Measurements from ENCODE around the gene TMPRSS2. TPM values are rescaled to one million over a fixed set of nuclear protein-coding genes. Genes with fewer than 3 reads are reported as not detected.

The TMPRSS2 gene
- total RNA-seq, 1 donor from 2014 or later: 6.1 TPM

DNA sequence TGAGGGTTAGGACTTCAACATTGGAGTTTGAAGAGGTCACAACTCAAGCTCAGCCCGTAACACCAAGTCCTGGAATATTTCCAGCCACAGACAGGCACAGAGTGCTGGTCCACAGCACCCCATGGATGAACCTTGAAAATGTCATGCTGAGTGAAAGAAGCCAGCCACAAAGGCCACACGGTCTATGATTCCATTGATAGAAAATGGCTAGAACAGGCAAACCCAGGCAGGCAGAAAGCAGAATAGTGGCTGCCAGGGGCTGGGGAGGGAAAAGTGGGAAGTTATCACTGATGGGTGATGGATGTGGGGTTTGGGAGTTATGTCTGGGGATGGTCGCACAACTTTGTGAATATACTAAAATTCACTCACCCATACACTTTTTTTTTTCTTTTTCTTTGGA lies 60.6 kb downstream of the TMPRSS2 start:
- DNase-seq: no peak

DNA sequence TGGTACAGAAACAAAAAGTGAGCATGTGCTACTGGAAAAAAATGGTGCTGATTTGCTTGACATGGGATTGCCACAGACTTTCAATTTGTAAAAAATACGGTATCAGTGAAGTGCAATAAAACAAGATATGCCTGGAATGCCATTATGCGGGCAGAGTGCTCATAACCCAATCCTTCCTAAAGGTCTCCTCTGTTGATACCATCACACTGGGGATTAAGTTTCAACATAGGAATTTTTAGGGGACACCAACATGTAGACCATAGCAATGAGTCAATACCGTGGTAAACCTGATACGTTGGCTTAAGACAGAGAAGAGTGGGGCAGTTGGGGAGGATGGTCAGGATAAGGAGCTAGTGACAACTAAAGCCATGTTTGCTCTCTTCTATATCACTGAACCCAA lies 61.4 kb downstream of the TMPRSS2 start:
- DNase-seq: no peak

DNA sequence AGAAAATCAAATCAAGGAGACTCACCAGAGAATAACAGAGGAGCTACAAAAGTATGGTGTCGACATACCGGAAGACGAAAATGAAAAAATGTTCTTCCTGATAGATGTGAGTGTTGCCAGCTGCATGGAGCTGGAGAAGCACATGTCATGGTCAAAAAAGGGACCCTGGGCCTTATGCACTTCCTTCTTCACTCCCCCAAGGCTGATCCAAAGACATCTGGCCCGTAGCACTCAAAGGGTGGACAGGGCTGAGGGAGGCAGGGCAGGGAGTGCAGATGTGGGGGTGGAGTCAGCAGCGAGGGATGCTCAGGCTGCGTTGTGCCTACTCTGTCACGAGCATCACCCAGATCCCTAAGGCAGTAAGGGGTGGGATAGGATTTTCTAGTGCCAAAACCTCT lies 62.5 kb downstream of the TMPRSS2 start:
- no peak for DNase-seq

DNA sequence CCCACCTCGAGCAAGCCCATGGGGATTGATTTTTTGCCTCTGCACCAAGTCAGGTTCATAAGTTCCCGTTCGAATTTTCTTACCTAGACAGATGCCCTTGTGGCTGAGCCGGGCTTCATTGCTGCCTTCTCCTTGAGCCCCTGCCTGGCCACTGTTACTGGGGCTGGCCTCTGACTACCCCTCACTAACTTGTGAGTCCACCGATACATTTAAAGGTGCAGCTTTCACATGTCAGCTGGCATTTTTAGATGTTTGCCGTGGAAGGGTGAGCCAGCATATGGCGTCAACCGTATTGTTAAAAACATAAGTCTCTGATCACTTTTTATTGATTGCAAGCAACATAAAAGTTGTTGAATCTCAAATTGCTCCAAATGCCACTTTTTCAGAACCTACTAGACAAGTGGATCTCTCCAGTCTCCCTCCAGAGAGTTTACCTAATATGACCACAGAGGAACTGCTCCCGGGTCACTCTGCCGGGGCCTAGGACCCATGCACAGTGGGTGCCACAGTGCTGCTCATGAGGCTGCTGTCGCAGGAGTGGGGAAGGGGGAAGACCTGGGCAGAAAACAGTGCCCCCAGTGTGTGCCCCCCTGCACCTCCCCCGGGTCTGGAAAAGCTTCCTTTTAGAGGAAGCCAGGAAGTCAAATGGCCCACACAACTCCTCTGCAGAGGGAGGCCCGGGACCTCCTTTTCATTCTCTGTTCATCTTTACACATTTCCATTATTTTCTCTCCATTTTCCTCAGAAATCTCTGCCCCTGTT lies 63.1 kb downstream of the TMPRSS2 start:
- no peak for DNase-seq

DNA sequence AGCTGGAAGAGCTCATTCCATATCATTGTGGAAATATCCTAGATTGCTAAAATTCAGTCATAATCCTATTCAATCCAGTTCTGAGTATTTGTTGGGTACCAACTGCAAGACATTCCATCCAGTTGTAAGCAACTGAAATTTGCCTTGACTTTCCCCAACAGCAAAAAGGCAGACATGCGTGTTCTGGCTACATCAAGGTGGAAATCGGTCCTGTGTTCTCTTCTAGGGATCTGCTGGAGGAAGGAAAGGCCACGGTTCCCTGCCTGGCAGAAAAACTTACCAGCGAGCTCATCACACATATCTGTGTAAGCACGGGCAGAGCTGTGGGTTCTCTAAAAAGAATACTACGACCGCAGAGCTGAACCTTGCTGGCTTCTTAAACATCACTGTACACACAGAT lies 64.4 kb downstream of the TMPRSS2 start:
- DNase-seq: no peak

DNA sequence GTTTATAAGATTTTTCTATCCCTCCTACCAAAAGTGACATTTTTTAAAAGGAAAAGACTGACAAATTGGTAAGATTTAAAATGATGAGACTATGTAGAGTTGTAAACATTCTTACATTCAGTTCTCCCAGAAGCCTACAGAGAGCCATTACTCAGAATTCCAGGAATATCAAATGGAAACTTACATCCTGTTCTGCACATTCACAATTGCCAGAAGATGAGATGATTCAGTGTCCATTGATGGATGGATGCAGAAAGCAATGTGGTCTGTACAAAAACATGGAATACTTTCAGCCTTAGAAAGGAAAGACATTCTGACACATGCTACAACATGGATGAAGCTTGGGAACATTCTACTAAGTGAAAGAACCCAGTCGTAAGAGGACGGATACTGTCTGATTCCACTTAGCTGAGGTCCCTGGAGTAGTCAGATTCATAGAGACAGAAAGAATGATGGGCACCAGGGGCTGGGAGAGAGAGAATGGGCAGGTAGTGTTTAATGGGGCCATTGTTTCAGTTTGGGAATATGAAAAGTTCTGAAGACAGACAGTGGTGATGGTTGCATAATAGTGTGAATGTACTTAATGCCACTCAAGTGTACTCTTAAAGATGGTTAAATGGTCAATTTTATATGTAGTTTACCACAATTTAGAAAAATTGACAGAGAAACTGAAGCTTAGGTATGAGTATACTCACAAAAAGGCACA lies 65.3 kb downstream of the TMPRSS2 start:
- no peak for DNase-seq

DNA sequence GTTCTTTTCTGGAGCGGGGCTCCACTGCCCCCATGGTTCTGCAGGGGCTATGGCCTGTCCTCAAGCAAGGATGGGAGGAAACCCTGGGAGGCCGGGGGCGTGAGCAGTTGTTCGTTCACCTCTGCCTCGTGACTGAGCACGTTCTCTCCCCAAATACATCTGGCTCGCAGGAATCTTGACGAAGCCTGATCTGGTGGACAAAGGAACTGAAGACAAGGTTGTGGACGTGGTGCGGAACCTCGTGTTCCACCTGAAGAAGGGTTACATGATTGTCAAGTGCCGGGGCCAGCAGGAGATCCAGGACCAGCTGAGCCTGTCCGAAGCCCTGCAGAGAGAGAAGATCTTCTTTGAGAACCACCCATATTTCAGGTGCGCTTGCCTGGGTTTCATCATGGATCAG lies 66.4 kb downstream of the TMPRSS2 start:
- DNase-seq: no peak

DNA sequence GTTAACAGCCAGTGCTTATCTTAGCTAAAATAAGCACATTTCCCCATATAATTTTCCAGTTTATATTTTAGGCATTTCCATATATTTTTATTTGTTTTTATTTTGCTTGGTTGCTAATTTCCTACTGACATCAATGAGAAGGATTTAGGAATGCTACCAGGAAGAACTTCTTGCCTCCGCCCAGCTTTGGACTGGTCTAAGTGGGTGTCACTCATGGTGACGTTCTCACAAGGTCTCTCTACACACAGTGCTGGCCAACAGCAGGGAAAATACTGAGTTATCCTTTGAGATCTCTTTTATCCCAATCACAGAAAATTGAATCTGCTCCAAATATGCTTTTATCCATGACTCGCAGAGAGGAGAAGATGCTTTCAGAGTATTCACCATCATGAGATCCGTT lies 68.7 kb downstream of the TMPRSS2 start:
- DNase-seq: no peak

DNA sequence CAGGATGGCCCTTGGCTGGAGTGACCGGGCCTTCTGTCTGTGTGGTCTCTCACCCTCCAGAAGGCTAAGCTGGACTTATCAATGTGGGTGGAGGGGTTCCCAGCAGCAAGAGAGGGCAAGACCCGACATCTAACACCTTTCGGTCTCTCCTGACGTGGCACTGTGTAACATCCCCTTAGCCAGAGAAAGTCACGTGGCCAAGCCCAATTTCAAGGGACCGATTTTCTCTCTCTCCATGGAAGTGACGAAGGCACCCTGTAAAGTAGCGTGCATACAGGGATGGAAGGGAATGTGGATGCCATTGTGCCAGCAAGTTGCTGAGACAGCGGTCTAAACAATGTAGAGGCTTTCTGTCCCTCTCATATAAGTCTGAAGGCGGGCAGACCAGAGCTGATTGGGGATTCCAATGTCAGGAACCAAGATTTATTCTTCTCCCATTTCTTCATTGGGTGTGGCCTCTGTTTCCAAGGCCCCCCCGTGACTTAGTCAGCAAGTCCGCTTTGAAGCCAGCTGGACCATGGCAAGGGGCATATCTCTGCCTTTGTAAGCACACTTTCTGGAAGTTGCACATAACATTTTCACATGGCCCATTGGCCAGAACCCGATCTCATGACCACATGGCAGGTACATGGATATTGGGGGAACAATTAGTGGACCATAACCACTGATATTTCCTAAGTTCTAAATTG lies 69.4 kb downstream of the TMPRSS2 start:
- DNase-seq: no peak

DNA sequence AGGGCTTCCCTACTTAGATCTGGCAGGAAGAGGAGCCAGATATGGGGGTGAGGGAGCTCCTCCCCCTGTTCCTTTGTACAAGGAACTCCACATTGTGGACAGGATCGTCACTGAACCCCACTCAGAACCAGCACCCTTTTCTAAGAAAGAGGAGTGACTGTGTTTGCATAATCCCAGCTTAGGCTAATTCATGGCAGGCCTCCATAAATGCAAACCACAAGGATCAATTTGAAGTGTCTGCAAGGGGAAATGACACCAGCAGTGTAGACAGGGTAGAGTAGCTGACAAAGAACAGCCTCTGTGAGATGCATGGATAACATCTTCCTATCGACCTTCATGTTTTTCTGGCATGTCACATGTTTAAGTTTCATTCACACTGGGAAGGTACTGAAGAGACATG lies 70.2 kb downstream of the TMPRSS2 start:
- DNase-seq: no peak

DNA sequence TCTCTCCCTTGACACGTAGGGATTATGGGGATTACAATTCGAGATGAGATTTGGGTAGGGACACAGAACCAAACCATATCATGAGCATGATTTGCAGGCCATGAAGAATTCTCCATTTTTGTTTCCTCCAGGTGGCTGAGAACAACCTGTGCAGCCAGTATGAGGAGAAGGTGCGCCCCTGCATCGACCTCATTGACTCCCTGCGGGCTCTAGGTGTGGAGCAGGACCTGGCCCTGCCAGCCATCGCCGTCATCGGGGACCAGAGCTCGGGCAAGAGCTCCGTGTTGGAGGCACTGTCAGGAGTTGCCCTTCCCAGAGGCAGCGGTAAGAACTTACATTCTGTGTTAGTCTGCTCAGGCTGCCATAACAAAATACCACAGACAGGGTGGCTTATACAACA lies 72.3 kb downstream of the TMPRSS2 start:
- no peak for DNase-seq

DNA sequence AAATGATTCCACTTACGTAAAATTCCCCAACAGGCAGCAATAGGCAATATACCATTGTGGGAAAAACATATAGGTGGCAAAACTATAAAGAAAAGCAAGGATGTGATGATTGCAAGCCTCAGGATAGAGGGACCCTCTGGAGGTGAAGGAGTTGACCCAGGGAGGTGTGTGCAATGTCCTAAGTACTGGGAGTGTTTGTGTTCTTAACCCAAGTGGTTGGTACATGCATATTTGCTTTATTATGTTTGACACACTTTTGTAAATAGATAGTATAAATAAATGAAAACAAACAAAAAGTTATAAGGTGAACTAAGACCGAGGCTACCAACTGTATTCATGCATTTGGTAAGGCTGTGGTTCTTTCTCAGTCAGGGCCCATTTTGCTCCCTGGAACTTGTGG lies 74.4 kb downstream of the TMPRSS2 start:
- no peak for DNase-seq

DNA sequence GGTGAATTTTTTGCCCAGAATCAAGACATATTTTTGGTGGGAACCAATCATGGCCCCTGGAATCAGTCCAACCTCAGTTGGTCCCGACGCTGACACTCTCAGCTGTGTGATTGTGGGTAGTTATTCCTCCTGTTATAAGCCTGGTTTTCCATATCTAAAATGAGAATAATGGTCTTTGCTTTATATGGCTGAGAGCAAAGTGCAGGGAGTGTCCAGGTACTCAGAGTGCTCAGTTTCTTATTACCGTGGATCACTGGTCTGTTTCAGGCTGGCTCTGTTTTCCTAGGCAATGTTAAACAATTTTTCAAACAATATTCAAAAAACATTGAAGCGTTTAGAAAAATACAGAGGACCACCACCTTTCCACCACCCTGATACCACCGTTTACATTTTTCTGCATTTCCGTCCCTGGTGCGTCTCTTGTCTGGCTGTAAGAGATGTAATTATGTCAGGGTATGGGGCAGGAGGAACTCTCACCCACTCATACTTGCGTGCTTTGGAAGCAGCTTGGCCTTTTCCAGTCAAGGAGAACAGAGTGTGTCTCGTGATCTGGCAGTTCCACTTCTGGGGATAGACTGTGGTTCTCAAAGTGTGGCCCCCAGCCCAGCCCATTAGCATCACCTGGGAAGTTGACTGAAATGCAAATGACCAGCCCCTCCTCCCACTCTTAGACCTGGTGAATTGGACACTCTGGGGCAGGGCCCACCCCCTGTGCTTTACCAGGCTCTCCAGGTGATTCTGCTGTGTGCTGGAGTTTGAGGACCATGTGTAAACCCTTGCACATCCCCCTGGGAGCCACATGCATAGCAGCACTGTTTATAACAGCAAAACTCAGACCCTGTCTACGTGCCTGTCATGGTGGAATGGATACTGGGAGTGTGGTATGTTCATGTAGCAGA lies 75.1 kb downstream of the TMPRSS2 start:
- DNase-seq: no peak

DNA sequence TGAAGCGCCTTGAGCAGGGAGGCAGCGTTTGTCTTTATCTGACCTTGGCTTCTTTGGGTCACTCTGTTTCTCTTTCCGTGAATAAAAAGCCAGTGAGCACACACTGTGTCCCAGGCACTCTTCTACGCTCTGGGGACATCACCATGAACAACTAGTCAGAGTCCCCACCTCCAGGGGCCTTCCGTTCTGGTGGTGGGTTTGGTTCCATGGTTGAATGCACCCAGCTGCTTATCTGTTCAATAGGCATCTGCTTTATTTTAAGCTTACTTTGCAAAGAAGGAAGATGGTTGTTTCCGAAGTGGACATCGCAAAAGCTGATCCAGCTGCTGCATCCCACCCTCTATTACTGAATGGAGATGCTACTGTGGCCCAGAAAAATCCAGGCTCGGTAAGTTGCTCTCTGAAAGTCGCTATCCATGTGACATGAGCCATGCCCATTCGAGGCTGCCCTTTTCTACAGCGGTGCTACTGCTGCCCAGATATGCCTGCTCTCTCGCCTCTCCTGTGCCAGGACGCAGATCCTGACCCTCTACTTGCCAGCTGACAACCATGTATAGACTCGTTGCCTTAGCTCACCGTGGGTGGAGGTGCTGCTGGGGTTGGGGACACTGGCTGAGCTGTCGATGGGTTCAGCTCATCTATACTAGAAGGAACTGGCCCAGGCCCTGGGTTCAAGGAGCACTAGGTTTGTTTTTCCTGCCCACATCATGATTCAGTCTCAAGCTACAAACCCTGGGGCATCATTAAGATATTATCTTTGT lies 76.0 kb downstream of the TMPRSS2 start:
- DNase-seq: no peak

DNA sequence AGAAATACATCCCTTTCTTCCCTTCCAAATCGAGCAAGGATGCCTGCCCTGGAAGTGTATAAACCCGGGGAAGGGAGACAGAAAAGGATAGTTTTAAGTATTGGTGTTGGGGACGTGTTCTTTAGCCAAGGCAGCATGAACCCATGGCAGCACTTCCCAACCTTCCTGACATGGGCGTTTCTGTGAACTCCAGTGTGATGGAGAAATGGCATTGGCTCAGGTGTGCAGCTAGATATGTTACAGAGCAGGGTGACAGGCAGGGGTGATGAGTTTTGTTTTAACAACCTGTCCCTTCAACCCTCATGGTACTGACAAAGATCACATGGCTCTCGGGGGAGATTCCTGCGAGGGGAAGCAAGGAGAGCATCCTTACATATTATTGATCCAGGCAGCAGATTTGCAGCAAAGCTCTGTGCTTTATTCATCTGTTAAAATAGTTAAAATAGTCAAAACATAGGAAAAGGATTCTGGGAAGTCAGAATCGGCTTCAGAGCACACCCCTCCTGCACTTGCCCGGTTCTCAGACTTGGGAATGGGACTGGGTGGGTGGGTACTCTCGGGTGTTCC lies 78.0 kb downstream of the TMPRSS2 start:
- no peak for DNase-seq

DNA sequence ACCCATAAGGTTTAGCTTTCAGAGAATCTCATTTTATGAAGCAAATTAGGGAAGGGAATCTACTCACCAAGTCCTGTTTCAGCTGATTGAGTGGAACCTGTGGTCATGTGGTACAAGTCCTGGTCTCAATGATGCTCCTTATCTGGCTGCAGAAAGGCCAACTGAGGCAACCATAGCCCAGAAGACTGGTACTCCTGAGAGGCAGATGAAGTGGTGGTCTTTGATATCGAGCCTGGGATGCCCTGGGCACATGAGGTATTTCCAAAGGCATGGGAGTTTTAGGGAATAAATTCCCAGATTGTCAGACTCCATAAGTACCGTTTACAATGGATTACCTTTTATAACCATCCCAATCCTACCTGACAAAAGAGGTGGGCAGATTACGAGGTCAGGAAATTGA lies 78.7 kb downstream of the TMPRSS2 start:
- no peak for DNase-seq

DNA sequence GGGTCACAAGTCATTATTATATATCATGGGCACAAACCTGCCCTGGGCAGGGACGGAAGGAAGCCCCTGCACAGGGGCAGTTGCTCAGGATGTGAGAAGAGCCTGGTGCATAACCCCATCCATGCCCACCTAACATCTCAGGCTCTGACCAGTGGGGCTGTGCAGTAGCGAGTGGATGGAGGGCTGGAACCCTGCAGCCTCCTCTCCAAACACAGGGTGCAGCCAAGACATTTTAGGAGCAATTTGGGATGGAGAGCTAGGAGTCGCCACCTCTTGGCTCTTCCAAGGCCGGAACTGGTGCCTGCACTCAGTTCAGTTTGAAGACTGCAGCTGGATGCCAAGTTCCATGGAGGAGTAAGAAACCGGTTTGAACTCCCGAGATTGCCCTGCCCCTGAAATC lies 79.1 kb downstream of the TMPRSS2 start:
- no peak for DNase-seq

DNA sequence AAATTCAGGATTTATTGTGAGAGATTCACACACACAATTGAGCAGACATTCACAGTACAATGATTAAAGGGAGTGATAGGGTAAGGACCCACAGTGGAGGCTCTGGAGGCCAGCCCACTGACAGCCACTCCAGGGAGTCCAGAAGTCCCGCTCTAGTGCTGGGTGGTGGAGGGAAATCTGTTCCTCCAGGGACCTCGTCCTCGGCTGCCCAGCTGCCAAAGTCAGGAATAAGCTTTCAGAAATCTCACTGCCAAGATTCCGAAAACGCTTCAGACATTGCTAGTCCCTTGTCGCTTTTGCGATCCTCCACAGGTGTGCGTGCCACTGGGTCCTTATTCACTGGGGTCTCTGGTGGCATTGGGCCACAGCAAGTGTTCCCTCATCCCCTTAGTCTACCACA lies 79.6 kb downstream of the TMPRSS2 start:
- no peak for DNase-seq

DNA sequence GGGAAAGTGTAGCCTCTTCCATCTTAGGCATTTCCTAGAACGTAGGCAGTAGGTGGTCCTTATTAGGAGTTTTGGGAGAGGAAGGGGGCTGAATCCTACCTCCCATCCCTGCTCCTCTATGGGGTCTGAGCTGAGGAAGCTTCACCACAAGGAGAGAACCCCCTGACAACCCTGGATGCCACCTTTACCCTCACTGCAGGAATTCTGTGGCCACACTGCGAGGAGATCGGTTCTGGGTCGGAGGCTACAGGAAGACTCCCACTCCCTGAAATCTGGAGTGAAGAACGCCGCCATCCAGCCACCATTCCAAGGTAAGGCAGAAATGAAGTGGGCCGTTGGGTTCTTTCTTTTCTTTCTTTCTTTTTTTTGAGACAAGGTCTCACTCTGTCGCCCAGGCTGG lies 80.4 kb downstream of the TMPRSS2 start:
- DNase-seq: no peak

DNA sequence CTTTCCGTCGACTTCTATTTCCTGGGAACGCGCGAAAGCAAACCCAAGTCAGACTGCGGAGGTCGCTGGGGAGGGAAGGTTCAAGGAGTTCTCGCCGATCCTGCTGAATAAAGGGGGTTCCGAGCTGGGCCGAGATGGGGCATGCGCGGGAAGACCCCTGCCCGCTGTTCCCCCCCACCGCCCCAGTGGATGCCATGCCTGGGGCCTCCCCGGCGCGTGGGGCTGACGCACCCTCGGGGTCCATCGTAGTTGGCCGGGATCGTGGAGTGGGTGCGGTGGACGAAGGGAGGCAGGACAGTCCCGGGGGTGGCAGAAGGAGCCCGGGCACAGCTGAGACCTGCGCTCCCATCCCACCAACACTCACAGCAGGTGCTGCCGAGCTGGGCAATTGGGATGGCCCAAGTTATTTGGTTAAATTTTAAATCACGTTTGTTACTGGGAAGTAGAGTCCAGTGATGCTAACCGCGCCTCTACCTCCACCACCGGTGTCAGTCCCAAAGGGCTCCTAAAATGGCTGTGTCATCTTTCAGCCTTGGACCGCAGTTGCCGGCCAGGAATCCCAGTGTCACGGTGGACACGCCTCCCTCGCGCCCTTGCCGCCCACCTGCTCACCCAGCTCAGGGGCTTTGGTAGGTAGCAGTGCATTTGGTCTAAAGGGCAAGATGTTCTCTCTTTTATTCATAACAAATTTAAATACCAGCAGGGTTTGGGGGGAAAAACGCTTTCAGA lies 81.1 kb downstream of the TMPRSS2 start:
- DNase-seq: no peak
